Ishikawa (cell line): Measurements from ENCODE around the gene B4GALNT3.

Experiments used
- CEBPB ChIP-seq: IDR thresholded peaks from 2 replicates; pipeline ENCODE4 v1.6.1; 2012
- CREB1 ChIP-seq: IDR thresholded peaks from 2 replicates; pipeline ENCODE4 v1.6.1; 2012; ENCODE audit warnings: low read depth
- EGR1 ChIP-seq: IDR thresholded peaks from 2 replicates; pipeline ENCODE4 v1.6.1; 2012
- EP300 ChIP-seq: IDR thresholded peaks from 2 replicates; pipeline ENCODE4 v1.6.1; 2012; ENCODE audit warnings: borderline replicate concordance
- FOXM1 ChIP-seq: IDR thresholded peaks from 2 replicates; pipeline ENCODE4 v1.6.1; 2012; ENCODE audit warnings: low read depth, borderline replicate concordance
- MAX ChIP-seq: IDR thresholded peaks from 2 replicates; pipeline ENCODE4 v1.6.1; 2012
- NFIC ChIP-seq: IDR thresholded peaks from 2 replicates; pipeline ENCODE4 v1.6.1; 2012
- RAD21 ChIP-seq: IDR thresholded peaks from 2 replicates; pipeline ENCODE4 v1.6.1; 2012; ENCODE audit warnings: low read depth
- REST ChIP-seq: IDR thresholded peaks from 2 replicates; pipeline ENCODE4 v1.6.1; 2012; ENCODE audit warnings: low read depth, mild to moderate bottlenecking
- TAF1 ChIP-seq: IDR thresholded peaks from 2 replicates; pipeline ENCODE4 v1.6.1; 2012; ENCODE audit warnings: low read depth, mild to moderate bottlenecking
- TCF12 ChIP-seq: IDR thresholded peaks from 2 replicates; pipeline ENCODE4 v1.6.1; 2012; ENCODE audit warnings: low read depth
- TEAD4 ChIP-seq: IDR thresholded peaks from 2 replicates; pipeline ENCODE4 v1.6.1; 2012
- YY1 ChIP-seq: IDR thresholded peaks from 2 replicates; pipeline ENCODE4 v1.6.1; 2012; ENCODE audit warnings: low read depth
- ZBTB7A ChIP-seq: IDR thresholded peaks from 2 replicates; pipeline ENCODE4 v1.6.1; 2012; ENCODE audit warnings: low read depth
- TF ChIP-seq, protein P1 (sequence below): IDR thresholded peaks from 2 replicates; pipeline ENCODE4 v1.6.1; 2012

Gene B4GALNT3

DNA sequence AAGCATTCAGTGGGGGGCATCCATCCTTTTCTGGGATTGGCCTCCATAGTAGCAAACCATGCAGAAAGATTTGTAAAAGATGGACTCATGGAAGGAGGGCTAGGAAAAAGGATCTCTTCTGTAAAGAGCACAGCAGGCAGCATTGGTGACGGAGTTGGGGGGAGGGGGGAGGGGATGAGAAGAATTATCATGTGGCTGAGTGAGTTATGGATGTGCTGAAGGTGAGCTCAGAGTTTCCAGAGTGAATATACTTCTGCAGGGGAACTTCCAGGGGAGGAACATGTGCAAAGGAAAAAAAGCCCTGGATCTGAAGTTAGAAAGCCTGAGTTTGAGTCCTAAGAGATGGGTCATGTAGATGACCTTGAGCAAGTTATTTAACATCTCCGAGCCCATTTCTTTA is 3.9 kb upstream of the B4GALNT3 start:
- no peak for TF ChIP-seq NFIC
- TF ChIP-seq RAD21, result no peak
- no peak for TF ChIP-seq EGR1
- no peak for TF ChIP-seq CEBPB
- TF ChIP-seq TCF12, result no peak
- TF ChIP-seq REST, result no peak
- TF ChIP-seq MAX, result no peak
- TF ChIP-seq YY1, result no peak
- TF ChIP-seq TEAD4, result no peak
- TF ChIP-seq TAF1, result no peak

GRCh38 chr12:457676-458075 is 2.1 kb upstream of the B4GALNT3 start:
- no peak for TF ChIP-seq TCF12
- no peak for TF ChIP-seq REST
- no peak for TF ChIP-seq CEBPB
- no peak for TF ChIP-seq EP300
- TF ChIP-seq, protein P1, sequence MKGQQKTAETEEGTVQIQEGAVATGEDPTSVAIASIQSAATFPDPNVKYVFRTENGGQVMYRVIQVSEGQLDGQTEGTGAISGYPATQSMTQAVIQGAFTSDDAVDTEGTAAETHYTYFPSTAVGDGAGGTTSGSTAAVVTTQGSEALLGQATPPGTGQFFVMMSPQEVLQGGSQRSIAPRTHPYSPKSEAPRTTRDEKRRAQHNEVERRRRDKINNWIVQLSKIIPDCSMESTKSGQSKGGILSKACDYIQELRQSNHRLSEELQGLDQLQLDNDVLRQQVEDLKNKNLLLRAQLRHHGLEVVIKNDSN, result no peak
- no peak for TF ChIP-seq TEAD4
- no peak for TF ChIP-seq CREB1
- TF ChIP-seq RAD21, result no peak
- TF ChIP-seq TAF1, result no peak
- no peak for TF ChIP-seq ZBTB7A
- TF ChIP-seq MAX, result no peak

- no peak for TF ChIP-seq FOXM1
- TF ChIP-seq TAF1, result no peak
- TF ChIP-seq REST, result no peak
- TF ChIP-seq, protein P1, result no peak
- TF ChIP-seq YY1, result no peak
- no peak for TF ChIP-seq CREB1
- TF ChIP-seq RAD21, result no peak
- no peak for TF ChIP-seq CEBPB
- TF ChIP-seq EGR1, result no peak
- no peak for TF ChIP-seq MAX
- no peak for TF ChIP-seq EP300
- no peak for TF ChIP-seq NFIC
- TF ChIP-seq ZBTB7A, result no peak
- no peak for TF ChIP-seq TCF12
- TF ChIP-seq TEAD4, result no peak
These were observed 699 bp upstream of the B4GALNT3 start for GRCh38 chr12:459050-459429.

DNA sequence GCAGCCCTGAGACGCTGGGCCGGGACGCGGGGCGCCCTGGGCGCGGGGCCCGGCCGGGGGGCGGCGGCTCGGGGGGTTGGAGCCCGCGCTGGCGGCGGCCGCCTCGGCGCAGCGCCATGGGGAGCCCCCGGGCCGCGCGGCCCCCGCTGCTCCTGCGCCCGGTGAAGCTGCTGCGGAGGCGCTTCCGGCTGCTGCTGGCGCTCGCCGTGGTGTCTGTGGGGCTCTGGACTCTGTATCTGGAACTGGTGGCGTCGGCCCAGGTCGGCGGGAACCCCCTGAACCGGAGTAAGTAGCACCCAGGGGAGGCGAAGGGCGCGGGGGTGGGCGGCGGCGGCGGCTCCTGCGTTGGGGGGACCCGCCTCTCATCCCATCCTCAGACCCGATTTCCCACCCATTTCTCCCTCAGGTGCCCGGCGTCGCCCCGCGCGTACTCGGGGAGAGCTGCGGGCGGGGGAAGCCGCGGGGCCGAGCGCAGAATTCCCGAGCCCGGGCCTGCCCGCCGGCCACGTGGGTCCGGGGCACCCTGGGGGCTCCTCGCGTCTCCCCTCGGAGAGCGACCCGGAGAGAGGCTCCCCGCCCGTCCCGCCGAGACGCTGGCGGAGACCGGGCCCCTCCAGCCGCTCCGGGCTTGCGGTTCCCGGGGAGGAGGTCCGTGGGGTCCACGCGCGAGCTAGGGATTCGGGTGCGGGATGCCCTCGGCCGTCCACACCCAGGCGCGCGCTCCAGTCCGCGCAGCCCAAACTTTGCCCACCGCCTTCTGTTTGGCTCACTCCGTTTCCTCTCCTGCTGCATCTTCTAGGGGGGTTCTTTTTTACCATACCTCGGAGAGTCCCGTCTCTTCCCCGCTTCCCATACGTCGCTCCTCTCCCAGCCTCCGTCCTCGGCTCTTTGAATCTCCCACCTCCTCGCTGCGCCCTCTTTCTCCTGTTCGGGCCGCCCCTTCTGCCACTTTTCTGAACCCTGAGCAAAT is 807 bp downstream of the B4GALNT3 start:
- TF ChIP-seq ZBTB7A (peak; percentile 35; the same call in 1 of the 2 replicates), EP300 (peak; percentile 12; the same call in 1 of the 2 replicates), CREB1 (no peak)
